ENCODE measurements around the gene AFF3. TPM values are rescaled to one million over a fixed set of nuclear protein-coding genes. Genes with fewer than 3 reads are reported as not detected.

AFF3 gene
- total and polyA plus RNA-seq, 2 of the 13 experiments (the other 11 are each of a cell fraction or from before 2014, with no cell fraction given) = not detected

DNA sequence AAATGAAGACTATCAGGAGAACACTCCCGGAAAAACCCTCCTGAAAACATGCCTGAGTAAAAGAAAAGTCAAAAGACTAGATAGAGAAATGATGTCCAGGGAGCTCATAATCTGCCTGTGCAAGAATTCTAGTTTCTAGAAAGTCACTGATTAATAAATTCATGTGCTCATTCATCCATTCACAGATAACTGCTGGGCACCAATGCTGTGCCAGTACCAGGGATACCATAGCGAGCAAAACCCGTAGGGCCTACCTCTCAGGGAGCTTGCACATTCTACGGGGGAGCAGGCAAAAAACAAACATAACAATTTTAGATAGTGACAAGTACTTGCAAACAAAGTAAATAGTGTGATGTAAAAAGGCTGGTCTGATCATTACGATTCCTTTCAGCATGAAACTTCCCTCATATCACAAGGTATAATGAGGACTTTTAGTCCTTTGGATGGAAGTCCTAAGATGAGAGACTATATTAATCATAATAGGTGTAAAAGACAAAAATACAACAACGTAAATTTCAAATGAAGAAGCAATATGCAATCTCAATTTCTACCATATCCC is 289.9 kb downstream of the AFF3 start:
- FAIRE-seq (no peak), DNase-seq (ENCODE audit: low spot score) (no peak), ATAC-seq (no peak)
- H4K20me1 ChIP-seq (ENCODE audit: insufficient read depth, low read length) = no peaks in the 10 kb centered on the region
- no peak overlapping the region for H3K4me2 ChIP-seq (ENCODE audit: low read depth, low read length)
- H3K27ac ChIP-seq (ENCODE audit: extremely low read length, insufficient read depth, low read length) = no peak overlapping the region
- no peaks in the 10 kb centered on the region for H3K79me2 ChIP-seq (ENCODE audit: insufficient read depth, low read length)
- intact Hi-C loops (cut with micrococcal nuclease; ENCODE audit: unreplicated experiment) (no loop called here), in situ Hi-C loops (cut with HindIII; ENCODE audit: extremely low pct_ligation_motif_present, low pct_unique_long_range_greater_than_20kb) (no loop called here)
- H2AFZ ChIP-seq (ENCODE audit: low read length) = no peak overlapping the region
- no peaks in the 10 kb centered on the region for H3K36me3 ChIP-seq (replicated peaks in 1 of 2; ENCODE audit: control insufficient read depth in 1 of 2, insufficient read depth in 2 of 2, low read length in 2 of 2)
- H3K4me1 ChIP-seq (ENCODE audit: insufficient read depth, low read length) = no peaks in the 10 kb centered on the region
- H3K27me3 ChIP-seq (ENCODE audit: control insufficient read depth in 1 of 2, insufficient read depth in 2 of 2, low read length in 2 of 2) = no peaks in the 10 kb centered on the region
- no peak for TF ChIP-seq JDP2 (CRISPR knock-in tag; IDR thresholded peaks at IDR 0.05; ENCODE audit: borderline replicate concordance)
- no peak for TF ChIP-seq ZNF598 (CRISPR knock-in tag; IDR thresholded peaks at IDR 0.05; ENCODE audit: borderline replicate concordance)
- TF ChIP-seq ZFP90 (CRISPR knock-in tag; IDR thresholded peaks at IDR 0.05; ENCODE audit: borderline replicate concordance) = no peak
- no peak for TF ChIP-seq AKAP8 (CRISPR knock-in tag; IDR thresholded peaks at IDR 0.05)
- no peak for TF ChIP-seq CREB1 (IDR thresholded peaks at IDR 0.05)
- no peak for TF ChIP-seq CREB1 (CRISPR knock-in tag; IDR thresholded peaks at IDR 0.05)
- no peak for TF ChIP-seq PAWR (CRISPR knock-in tag; IDR thresholded peaks at IDR 0.05; ENCODE audit: borderline replicate concordance)
- TF ChIP-seq ZNF883 (CRISPR knock-in tag; IDR thresholded peaks at IDR 0.05; ENCODE audit: not compliant biosample characterization) = no peak
- no peak for TF ChIP-seq TEAD2 (CRISPR knock-in tag; IDR thresholded peaks at IDR 0.05)
- TF ChIP-seq ZNF672 (CRISPR knock-in tag; IDR thresholded peaks at IDR 0.05) = no peak
- no peak for TF ChIP-seq ZNF543 (CRISPR knock-in tag; IDR thresholded peaks at IDR 0.05)
- no peak for TF ChIP-seq ZNF484 (CRISPR knock-in tag; IDR thresholded peaks at IDR 0.05; ENCODE audit: borderline replicate concordance, low read depth)
- TF ChIP-seq CBFB (CRISPR knock-in tag; IDR thresholded peaks at IDR 0.05) = no peak
- TF ChIP-seq ARNT (IDR thresholded peaks at IDR 0.05) = no peak
- CTCF ChIA-PET (ENCODE audit: low intra/inter-chr PET ratio, low total read pairs) = no interaction called here
- BruUV-seq (replicated peaks) = no TSS peak
- no peak overlapping the region for H3K4me3 ChIP-seq (replicated peaks in 1 of 3; ENCODE audit: insufficient read depth in 1 of 3, low read depth in 2 of 3, low read length in 3 of 3)
- no peaks in the 10 kb centered on the region for H3K9me3 ChIP-seq (ENCODE audit: low read length)
- WGBS (ENCODE audit: low lambda C conversion rate) = 20% methylated on average over 6 of the region's 6 CpGs
- no peak overlapping the region for H3K9ac ChIP-seq (ENCODE audit: insufficient read depth, low read depth, low read length)
- POLR2A ChIA-PET = no interaction called here

All from HepG2 (cell line).